ENCODE results near the gene SREK1.
"Not testable (repeated sequence)": the region's sequence is repeated elsewhere in the genome, so short reads cannot be mapped to it uniquely, and the experiment has no call there.

SREK1 gene

GRCh38 chr5:66169534-66169933, 25.4 kb downstream of the SREK1 start:
- no peak for DNase-seq

- DNase-seq, result no peak
Measured at GRCh38 chr5:66170195-66170919, 26.3 kb downstream of the SREK1 start.

- DNase-seq, result no peak
Measured at GRCh38 chr5:66171349-66172344, 27.5 kb downstream of the SREK1 start.

- no peak for DNase-seq
Measured at GRCh38 chr5:66174338-66174737, 30.2 kb downstream of the SREK1 start.

GRCh38 chr5:66178799-66179198, 34.7 kb downstream of the SREK1 start:
- no peak for DNase-seq

- DNase-seq, result no peak
Measured at GRCh38 chr5:66179297-66180051, 35.4 kb downstream of the SREK1 start.

GRCh38 chr5:66180282-66181155, 36.4 kb downstream of the SREK1 start:
- no peak for DNase-seq

GRCh38 chr5:66186108-66186507, 42.0 kb downstream of the SREK1 start:
- no peak for DNase-seq

GRCh38 chr5:66193419-66193818, 49.3 kb downstream of the SREK1 start:
- no peak for DNase-seq

- no peak for DNase-seq
Measured at GRCh38 chr5:66197764-66198405, 53.8 kb downstream of the SREK1 start.

GRCh38 chr5:66198837-66199236, 54.7 kb downstream of the SREK1 start:
- no peak for DNase-seq

- DNase-seq, result no peak
Measured at GRCh38 chr5:66203531-66203930, 59.4 kb downstream of the SREK1 start.

- no peak for DNase-seq
Measured at GRCh38 chr5:66206465-66206864, 62.4 kb downstream of the SREK1 start.

- no peak for DNase-seq
Measured at GRCh38 chr5:66207800-66208561, 63.9 kb downstream of the SREK1 start.

- DNase-seq, result peak; percentile 49
Measured at GRCh38 chr5:66209350-66209749, 65.2 kb downstream of the SREK1 start.

- DNase-seq, result no peak
Measured at GRCh38 chr5:66209794-66210193, 65.7 kb downstream of the SREK1 start.

- DNase-seq, result no peak
Measured at GRCh38 chr5:66213533-66213932, 69.4 kb downstream of the SREK1 start.

- DNase-seq, result no peak
Measured at GRCh38 chr5:66222455-66222854, 78.4 kb downstream of the SREK1 start.

GRCh38 chr5:66222896-66223295, 78.8 kb downstream of the SREK1 start:
- DNase-seq, result not testable (repeated sequence)

GRCh38 chr5:66223637-66224036, 79.5 kb downstream of the SREK1 start:
- no peak for DNase-seq

GRCh38 chr5:66224274-66224673, 80.2 kb downstream of the SREK1 start:
- DNase-seq, result no peak

Measured in 8988T (cell line).